Natural killer cell (primary cell): ENCODE data around the gene MTG1. TPM values are rescaled to one million over a fixed set of nuclear protein-coding genes. Genes with fewer than 3 reads are reported as not detected.

Source experiments
- ATAC-seq, 3 donors: fragments of 150-1000 bp in 2 of 3; fragments of 200-7000 bp in 1 of 3; cut with Tn5 transposase; 1 replicate in 1 of 3; 2 replicates in 2 of 3; pipeline ENCODE4 v1.10.0; 2021; ENCODE audit warnings: mild to moderate bottlenecking in 2 of 3, moderate library complexity in 2 of 3
- DNase-seq, 2 donors: peaks; one replicate each; pipeline versions ENCODE4 v3.0.0 to v3.0.0-alpha.2; 2013 to 2021; ENCODE audit warnings: mixed read lengths in 1 of 2
- H3K27ac ChIP-seq: one replicate; pipeline ENCODE4 v1.5.1; 2013; ENCODE audit warnings: mild to moderate bottlenecking, low read length
- H3K27me3 ChIP-seq: one replicate; pipeline ENCODE4 v1.6.1; 2013; ENCODE audit warnings: low read length; ENCODE audit not compliant: control insufficient read depth, insufficient read depth
- H3K36me3 ChIP-seq: one replicate; pipeline ENCODE4 v1.6.1; 2013; ENCODE audit warnings: low read length; ENCODE audit not compliant: control insufficient read depth, insufficient read depth
- H3K4me1 ChIP-seq: one replicate; pipeline ENCODE4 v1.6.1; 2013; ENCODE audit warnings: low read length; ENCODE audit not compliant: control insufficient read depth, insufficient read depth
- H3K4me3 ChIP-seq: one replicate; pipeline ENCODE4 v1.5.1; 2013; ENCODE audit warnings: low read length
- H3K9me3 ChIP-seq: one replicate; pipeline ENCODE4 v1.6.1; 2013; ENCODE audit warnings: low read length; ENCODE audit not compliant: control insufficient read depth, insufficient read depth
- H3K27ac Mint-ChIP-seq, 2 donors: one replicate each; pipeline ENCODE4 v1.8.0; 2022; ENCODE audit warnings: mild to moderate bottlenecking in 2 of 2, mixed read lengths in 2 of 2, moderate library complexity in 1 of 2
- H3K27me3 Mint-ChIP-seq, 2 donors: one replicate each; pipeline ENCODE4 v1.8.0; 2022; ENCODE audit warnings: low read depth in 2 of 2, mixed read lengths in 2 of 2
- H3K36me3 Mint-ChIP-seq: one replicate; pipeline ENCODE4 v1.8.0; 2022; ENCODE audit warnings: mixed read lengths
- H3K4me1 Mint-ChIP-seq, 2 donors: one replicate each; pipeline ENCODE4 v1.8.0; 2022; ENCODE audit warnings: mixed read lengths in 2 of 2
- H3K4me3 Mint-ChIP-seq: one replicate; pipeline ENCODE4 v1.8.0; 2022; ENCODE audit warnings: mild to moderate bottlenecking, moderate library complexity, mixed read lengths
- H3K9me3 Mint-ChIP-seq, 2 donors: one replicate each; pipeline ENCODE4 v1.8.0; 2022; ENCODE audit warnings: mixed read lengths in 2 of 2
- CTCF ChIP-seq: fragments of 200-600 bp; IDR thresholded peaks from one replicate; pipeline ENCODE4 v1.8.0; 2022; ENCODE audit warnings: antibody characterized with exemption
- WGBS: methylation state at CpG from one replicate; pipeline ENCODE4 v1.1.7; 2013; ENCODE audit warnings: missing lambda C conversion rate; ENCODE audit not compliant: insufficient coverage; 5-methylcytosine and 5-hydroxymethylcytosine counted together
- intact Hi-C: fragments of 100-400 bp; cut with micrococcal nuclease; formaldehyde crosslinking; loops from one replicate; pipeline ENCODE4 v1.14.2; 2022
- total RNA-seq, 4 donors: library from RNA; stranded (reverse); fragments of 120-200 nt in 1 of 4; gene quantifications; one replicate each; pipeline versions ENCODE4 v1.2.3 to v1.2.4, GENCODE V29; 2013 to 2022

Gene MTG1
- total RNA-seq, 3 donors from 2014 or later (not counting 1 experiment from before 2014, with no cell fraction given) = 64.3 to 76.3 (median 67.1) TPM

- Histone ChIP-seq H3K4me3 (no peak overlapping the region), H3K27ac (no peak overlapping the region), H3K27me3 (peaks cover 3% of the 10 kb centered on the region), H3K9me3 (peaks cover 13% of the 10 kb centered on the region), H3K36me3 (no peaks in the 10 kb centered on the region), H3K4me1 (peaks cover 4% of the 10 kb centered on the region)
- Mint-ChIP-seq H3K9me3 (peaks cover 15 to 16% of the 10 kb centered on the region in 2 donors), H3K36me3 (peaks cover 26% of the 10 kb centered on the region), H3K4me3 (no peak overlapping the region), H3K27me3 (peaks cover 2 to 13% of the 10 kb centered on the region in 2 donors), H3K4me1 (peaks cover 1 to 17% of the 10 kb centered on the region in 2 donors), H3K27ac (no peak overlapping the region)
- intact Hi-C loops = loop anchor here (10.0 kb wide), 1 partner anchor 47 kb away; no protein-coding TSS in a partner anchor
- DNase-seq (no peak), ATAC-seq (no peak)
- TF ChIP-seq CTCF = no peak
These were observed 54.2 kb downstream of the MTG1 start for GRCh38 chr10:133448120-133448519.

- TF ChIP-seq CTCF = no peak
- H3K9me3 Mint-ChIP-seq = peaks cover 12 to 13% of the 10 kb centered on the region in 2 donors
- H3K4me3 Mint-ChIP-seq = no peak overlapping the region
These were observed 57.4 kb downstream of the MTG1 start for GRCh38 chr10:133451346-133451745.

GRCh38 chr10:133452453-133452852 is 58.5 kb downstream of the MTG1 start:
- H3K27me3 ChIP-seq = peaks cover 3% of the 10 kb centered on the region
- no peak overlapping the region for H3K27ac ChIP-seq
- H3K4me1 Mint-ChIP-seq = peaks cover 0 to 5% of the 10 kb centered on the region in 2 donors
- H3K9me3 ChIP-seq = peaks cover 2% of the 10 kb centered on the region
- intact Hi-C loops = no loop called here
- peaks cover 15% of the 10 kb centered on the region for H3K36me3 Mint-ChIP-seq
- ATAC-seq (no peak), DNase-seq (no peak)
- WGBS = 97% methylated on average over 4 of the region's 4 CpGs
- TF ChIP-seq CTCF = no peak
- H3K36me3 ChIP-seq = no peaks in the 10 kb centered on the region
- H3K4me1 ChIP-seq = no peaks in the 10 kb centered on the region
- H3K4me3 ChIP-seq = no peak overlapping the region
- no peak overlapping the region for H3K4me3 Mint-ChIP-seq
- H3K27me3 Mint-ChIP-seq = peaks cover 2 to 3% of the 10 kb centered on the region in 2 donors
- peaks cover 7 to 8% of the 10 kb centered on the region in 2 donors for H3K9me3 Mint-ChIP-seq
- H3K27ac Mint-ChIP-seq = no peak overlapping the region

More at GRCh38 chr10:133451346-133451745, 57.4 kb downstream of the MTG1 start:
- Mint-ChIP-seq H3K27ac (no peak overlapping the region), H3K36me3 (peaks cover 26% of the 10 kb centered on the region), H3K27me3 (peaks cover 2 to 13% of the 10 kb centered on the region in 2 donors), H3K4me1 (peaks cover 0 to 10% of the 10 kb centered on the region in 2 donors)
- no peak for DNase-seq
- H3K36me3 ChIP-seq = no peaks in the 10 kb centered on the region
- intact Hi-C loops = no loop called here
- no peak for ATAC-seq
- H3K4me1 ChIP-seq = no peaks in the 10 kb centered on the region
- peaks cover 3% of the 10 kb centered on the region for H3K27me3 ChIP-seq
- no peak overlapping the region for H3K4me3 ChIP-seq
- 63% methylated on average over 2 of the region's 4 CpGs for WGBS
- peaks cover 13% of the 10 kb centered on the region for H3K9me3 ChIP-seq
- H3K27ac ChIP-seq = no peak overlapping the region
